Kidney glomerular epithelial cell (primary cell): ENCODE results near the gene AOPEP.
"Not testable (repeated sequence)": the region's sequence is repeated elsewhere in the genome, so short reads cannot be mapped to it uniquely, and the experiment has no call there.

Source experiments
- DNase-seq: peaks from one replicate; lab custom pipeline; 2025; lab: John Stamatoyannopoulos, UW

The AOPEP gene

GRCh38 chr9:94934816-94935328, 208.4 kb downstream of the AOPEP start:
- DNase-seq, result no peak

GRCh38 chr9:94935396-94935795, 208.9 kb downstream of the AOPEP start:
- DNase-seq, result no peak

GRCh38 chr9:94936419-94936818, 209.9 kb downstream of the AOPEP start:
- no peak for DNase-seq

GRCh38 chr9:94937214-94937903, 210.9 kb downstream of the AOPEP start:
- DNase-seq, result peak; percentile 48

- no peak for DNase-seq
Observed at GRCh38 chr9:94938384-94938783, 211.9 kb downstream of the AOPEP start.

GRCh38 chr9:94940296-94940695, 213.8 kb downstream of the AOPEP start:
- DNase-seq, result not testable (repeated sequence)

GRCh38 chr9:94941211-94941875, 214.8 kb downstream of the AOPEP start:
- peak; percentile 48 for DNase-seq

- no peak for DNase-seq
Observed at GRCh38 chr9:94944626-94945025, 218.1 kb downstream of the AOPEP start.

- peak; percentile 79 for DNase-seq
Observed at GRCh38 chr9:94945197-94946144, 219.0 kb downstream of the AOPEP start.

GRCh38 chr9:94946256-94946655, 219.8 kb downstream of the AOPEP start:
- no peak for DNase-seq

GRCh38 chr9:94948567-94949235, 222.2 kb downstream of the AOPEP start:
- no peak for DNase-seq

GRCh38 chr9:94949370-94949769, 222.9 kb downstream of the AOPEP start:
- no peak for DNase-seq

GRCh38 chr9:94950040-94950578, 223.6 kb downstream of the AOPEP start:
- no peak for DNase-seq

- DNase-seq, result peak; percentile 43
Observed at GRCh38 chr9:94950579-94951323, 224.3 kb downstream of the AOPEP start.

GRCh38 chr9:94951324-94952135, 225.0 kb downstream of the AOPEP start:
- DNase-seq, result no peak

GRCh38 chr9:94952565-94953373, 226.3 kb downstream of the AOPEP start:
- DNase-seq, result peak; percentile 32

GRCh38 chr9:94956731-94957130, 230.2 kb downstream of the AOPEP start:
- DNase-seq, result no peak

GRCh38 chr9:94960964-94961363, 234.5 kb downstream of the AOPEP start:
- no peak for DNase-seq

GRCh38 chr9:94961870-94962269, 235.4 kb downstream of the AOPEP start:
- DNase-seq, result no peak
